A172 (cell line): Measurements from ENCODE around the gene STRAP. TPM values are rescaled to one million over a fixed set of nuclear protein-coding genes. Genes with fewer than 3 reads are reported as not detected.
A peak's percentile ranks its signal among the peaks of the same experiment; 100 is the strongest.
"Not testable (repeated sequence)": the region's sequence is repeated elsewhere in the genome, so short reads cannot be mapped to it uniquely, and the experiment has no call there.

ENCODE experiments used
- DNase-seq: peaks from one replicate; pipeline ENCODE4 v3.0.0-alpha.2; 2015; ENCODE audit warnings: low spot score
- total RNA-seq: library from RNA; depleted of rRNA; stranded (reverse); fragments of >200 nt; shearing (Covaris generic); gene quantifications from 2 replicates; pipeline ENCODE4 v1.2.3, GENCODE V29; 2014

STRAP gene
- total RNA-seq, 1 experiment from 2014 or later = 99.7 TPM

GRCh38 chr12:15873556-15873955, 8.6 kb upstream of the STRAP start:
- DNase-seq = no peak

GRCh38 chr12:15874556-15875145, 7.5 kb upstream of the STRAP start:
- not testable (repeated sequence) for DNase-seq

GRCh38 chr12:15875863-15876262, 6.3 kb upstream of the STRAP start:
- no peak for DNase-seq

- no peak for DNase-seq
Observed at GRCh38 chr12:15879413-15879812, 2.8 kb upstream of the STRAP start.

GRCh38 chr12:15880721-15881120, 1.5 kb upstream of the STRAP start:
- DNase-seq = no peak

- no peak for DNase-seq
Observed at GRCh38 chr12:15883536-15883935, 1.3 kb downstream of the STRAP start.

GRCh38 chr12:15886372-15887042, 4.3 kb downstream of the STRAP start:
- no peak for DNase-seq

- DNase-seq = no peak
Observed at GRCh38 chr12:15887043-15887817, 5.0 kb downstream of the STRAP start.

- DNase-seq = no peak
Observed at GRCh38 chr12:15892645-15893259, 10.6 kb downstream of the STRAP start.

GRCh38 chr12:15893260-15893659, 11.1 kb downstream of the STRAP start:
- DNase-seq = no peak

- DNase-seq = no peak
Observed at GRCh38 chr12:15896867-15897266, 14.7 kb downstream of the STRAP start.

GRCh38 chr12:15897433-15897832, 15.2 kb downstream of the STRAP start:
- no peak for DNase-seq

GRCh38 chr12:15899282-15899870, 17.2 kb downstream of the STRAP start:
- no peak for DNase-seq

GRCh38 chr12:15904378-15904920, 22.3 kb downstream of the STRAP start:
- no peak for DNase-seq

GRCh38 chr12:15910468-15910863, 28.3 kb downstream of the STRAP start:
- no peak for DNase-seq

GRCh38 chr12:15910864-15911721, 28.9 kb downstream of the STRAP start, which contains the start of gene DERA:
TSS of gene DERA (plus strand) at chr12:15911332. CDS start at chr12:15911384, 52 bp downstream.
- DNase-seq = peak; percentile 39

- not testable (repeated sequence) for DNase-seq
Observed at GRCh38 chr12:15911931-15912330, 29.7 kb downstream of the STRAP start.

- DNase-seq = not testable (repeated sequence)
Observed at GRCh38 chr12:15914131-15914530, 31.9 kb downstream of the STRAP start.

GRCh38 chr12:15918066-15918465, 35.9 kb downstream of the STRAP start:
- DNase-seq = no peak

- no peak for DNase-seq
Observed at GRCh38 chr12:15919418-15919817, 37.2 kb downstream of the STRAP start.

- DNase-seq = no peak
Observed at GRCh38 chr12:15924956-15925355, 42.8 kb downstream of the STRAP start.
